Glomerular visceral epithelial cell (primary cell): Measurements from ENCODE around the gene ZFYVE16.
"Not testable (repeated sequence)": the region's sequence is repeated elsewhere in the genome, so short reads cannot be mapped to it uniquely, and the experiment has no call there.

ENCODE experiments used
- DNase-seq: peaks from one replicate; pipeline ENCODE4 v3.0.0-alpha.2; 2016; ENCODE audit errors: extremely low spot score

Gene ZFYVE16

GRCh38 chr5:80409367-80409966, 1.6 kb downstream of the ZFYVE16 start:
- no peak for DNase-seq

- peak; percentile 4 for DNase-seq
These were observed 3.8 kb downstream of the ZFYVE16 start for GRCh38 chr5:80411589-80412219.

- DNase-seq: no peak
These were observed 6.2 kb downstream of the ZFYVE16 start for GRCh38 chr5:80414113-80414512.

- no peak for DNase-seq
These were observed 10.1 kb downstream of the ZFYVE16 start for GRCh38 chr5:80417973-80418372.

- DNase-seq: not testable (repeated sequence)
These were observed 16.5 kb downstream of the ZFYVE16 start for GRCh38 chr5:80424365-80424764.

GRCh38 chr5:80435476-80435875, 27.6 kb downstream of the ZFYVE16 start:
- DNase-seq: no peak

GRCh38 chr5:80437326-80437725, 29.5 kb downstream of the ZFYVE16 start:
- DNase-seq: no peak

GRCh38 chr5:80438739-80439138, 30.9 kb downstream of the ZFYVE16 start:
- DNase-seq: no peak

GRCh38 chr5:80439213-80439612, 31.3 kb downstream of the ZFYVE16 start:
- no peak for DNase-seq

GRCh38 chr5:80442742-80443141, 34.9 kb downstream of the ZFYVE16 start:
- DNase-seq: no peak

- DNase-seq: no peak
These were observed 45.5 kb downstream of the ZFYVE16 start for GRCh38 chr5:80453366-80453765.

- no peak for DNase-seq
These were observed 55.4 kb downstream of the ZFYVE16 start for GRCh38 chr5:80463269-80463668.

- peak; percentile 39 for DNase-seq
These were observed 59.0 kb downstream of the ZFYVE16 start for GRCh38 chr5:80466669-80467485.

GRCh38 chr5:80468131-80468530, 60.3 kb downstream of the ZFYVE16 start:
- no peak for DNase-seq

GRCh38 chr5:80470631-80471030, 62.8 kb downstream of the ZFYVE16 start:
- DNase-seq: not testable (repeated sequence)

GRCh38 chr5:80474929-80475328, 67.1 kb downstream of the ZFYVE16 start:
- no peak for DNase-seq

GRCh38 chr5:80479713-80480112, 71.8 kb downstream of the ZFYVE16 start:
- no peak for DNase-seq

GRCh38 chr5:80480354-80480753, 72.5 kb downstream of the ZFYVE16 start:
- DNase-seq: no peak

- peak; percentile 63 for DNase-seq
These were observed 73.4 kb downstream of the ZFYVE16 start for GRCh38 chr5:80481019-80481893.

- DNase-seq: no peak
These were observed 74.7 kb downstream of the ZFYVE16 start for GRCh38 chr5:80482578-80482977.

GRCh38 chr5:80483636-80484232, 75.9 kb downstream of the ZFYVE16 start:
- no peak for DNase-seq

GRCh38 chr5:80487444-80487828, 79.6 kb downstream of the ZFYVE16 start:
- no peak for DNase-seq
